ENCODE measurements around the gene PCLO. TPM values are rescaled to one million over a fixed set of nuclear protein-coding genes. Genes with fewer than 3 reads are reported as not detected.
"Not testable (repeated sequence)": the region's sequence is repeated elsewhere in the genome, so short reads cannot be mapped to it uniquely, and the experiment has no call there.

PCLO gene
- total RNA-seq, 2 donors from 2014 or later: 0.78 to 0.95 TPM

- ATAC-seq (ENCODE audit: insufficient number of reproducible peaks, low FRiP score, low read depth): no peak
These were observed 449.2 kb downstream of the PCLO start for GRCh38 chr7:82713506-82713905.

GRCh38 chr7:82706344-82706743, 456.3 kb downstream of the PCLO start:
- not testable (repeated sequence) for ATAC-seq (ENCODE audit: insufficient number of reproducible peaks, low FRiP score, low read depth)

More at GRCh38 chr7:82713506-82713905, 449.2 kb downstream of the PCLO start:
- no peaks in the 10 kb centered on the region for H3K27me3 ChIP-seq (replicated peaks; ENCODE audit: insufficient read depth)
- no peaks in the 10 kb centered on the region for H3K4me1 ChIP-seq (ENCODE audit: control insufficient read depth in 1 of 2, low read depth in 2 of 2)
- no peaks in the 10 kb centered on the region for H3K36me3 ChIP-seq
- no peak overlapping the region for H3K27ac ChIP-seq
- no peak overlapping the region for H3K4me3 ChIP-seq
- H3K9me3 ChIP-seq: no peaks in the 10 kb centered on the region
- TF ChIP-seq, protein P1, sequence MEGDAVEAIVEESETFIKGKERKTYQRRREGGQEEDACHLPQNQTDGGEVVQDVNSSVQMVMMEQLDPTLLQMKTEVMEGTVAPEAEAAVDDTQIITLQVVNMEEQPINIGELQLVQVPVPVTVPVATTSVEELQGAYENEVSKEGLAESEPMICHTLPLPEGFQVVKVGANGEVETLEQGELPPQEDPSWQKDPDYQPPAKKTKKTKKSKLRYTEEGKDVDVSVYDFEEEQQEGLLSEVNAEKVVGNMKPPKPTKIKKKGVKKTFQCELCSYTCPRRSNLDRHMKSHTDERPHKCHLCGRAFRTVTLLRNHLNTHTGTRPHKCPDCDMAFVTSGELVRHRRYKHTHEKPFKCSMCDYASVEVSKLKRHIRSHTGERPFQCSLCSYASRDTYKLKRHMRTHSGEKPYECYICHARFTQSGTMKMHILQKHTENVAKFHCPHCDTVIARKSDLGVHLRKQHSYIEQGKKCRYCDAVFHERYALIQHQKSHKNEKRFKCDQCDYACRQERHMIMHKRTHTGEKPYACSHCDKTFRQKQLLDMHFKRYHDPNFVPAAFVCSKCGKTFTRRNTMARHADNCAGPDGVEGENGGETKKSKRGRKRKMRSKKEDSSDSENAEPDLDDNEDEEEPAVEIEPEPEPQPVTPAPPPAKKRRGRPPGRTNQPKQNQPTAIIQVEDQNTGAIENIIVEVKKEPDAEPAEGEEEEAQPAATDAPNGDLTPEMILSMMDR (IDR thresholded peaks at IDR 0.05): no peak
- no peak for DNase-seq (ENCODE audit: low spot score)

DNA sequence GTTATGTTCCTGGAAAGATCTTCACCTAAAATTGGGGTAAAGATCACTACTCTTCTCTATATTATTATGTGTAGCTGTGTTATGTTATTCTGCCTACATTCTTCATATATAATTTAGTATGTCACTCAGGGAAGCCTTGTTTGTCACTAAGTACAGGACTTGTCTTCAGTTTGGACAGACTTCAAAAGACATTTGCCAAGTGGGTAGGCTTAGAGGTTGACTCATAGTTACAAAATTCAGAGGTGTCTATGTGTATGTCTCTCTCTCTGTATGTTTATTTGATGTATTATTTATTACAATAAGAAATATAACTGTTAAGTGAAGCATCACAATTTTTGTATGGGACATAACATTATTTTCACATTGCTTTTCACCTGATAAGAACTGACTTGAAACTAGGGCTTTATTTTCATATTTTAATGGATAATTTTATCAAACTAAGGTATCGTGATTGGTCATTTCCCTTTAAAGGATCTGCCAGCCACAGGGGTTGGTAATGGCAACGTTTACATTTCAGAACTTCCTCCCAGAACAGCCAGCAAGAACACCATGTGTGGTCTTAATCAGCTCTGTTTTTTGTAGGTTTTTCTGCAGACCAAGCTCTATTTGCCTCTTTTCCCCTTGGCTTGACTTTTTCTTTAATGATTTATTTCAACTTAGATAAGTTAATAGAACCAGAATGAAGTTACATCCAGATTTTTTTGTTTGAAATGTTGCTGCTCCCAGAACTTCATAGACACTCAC, 457.0 kb downstream of the PCLO start:
- Histone ChIP-seq H3K36me3 (no peaks in the 10 kb centered on the region), H3K4me1 (ENCODE audit: control insufficient read depth in 1 of 2, low read depth in 2 of 2) (no peaks in the 10 kb centered on the region), H3K27ac (no peak overlapping the region), H3K4me3 (no peak overlapping the region), H3K9me3 (no peaks in the 10 kb centered on the region), H3K27me3 (replicated peaks; ENCODE audit: insufficient read depth) (no peaks in the 10 kb centered on the region)
- TF ChIP-seq, protein P1 (IDR thresholded peaks at IDR 0.05): no peak
- no peak for DNase-seq (ENCODE audit: low spot score)
- ATAC-seq (ENCODE audit: insufficient number of reproducible peaks, low FRiP score, low read depth): no peak

More at GRCh38 chr7:82706344-82706743, 456.3 kb downstream of the PCLO start:
- not testable (repeated sequence) for H3K27ac ChIP-seq; H3K4me1 ChIP-seq (ENCODE audit: control insufficient read depth in 1 of 2, low read depth in 2 of 2); H3K9me3 ChIP-seq; DNase-seq (ENCODE audit: low spot score); H3K36me3 ChIP-seq; H3K27me3 ChIP-seq (replicated peaks; ENCODE audit: insufficient read depth); H3K4me3 ChIP-seq

DNA sequence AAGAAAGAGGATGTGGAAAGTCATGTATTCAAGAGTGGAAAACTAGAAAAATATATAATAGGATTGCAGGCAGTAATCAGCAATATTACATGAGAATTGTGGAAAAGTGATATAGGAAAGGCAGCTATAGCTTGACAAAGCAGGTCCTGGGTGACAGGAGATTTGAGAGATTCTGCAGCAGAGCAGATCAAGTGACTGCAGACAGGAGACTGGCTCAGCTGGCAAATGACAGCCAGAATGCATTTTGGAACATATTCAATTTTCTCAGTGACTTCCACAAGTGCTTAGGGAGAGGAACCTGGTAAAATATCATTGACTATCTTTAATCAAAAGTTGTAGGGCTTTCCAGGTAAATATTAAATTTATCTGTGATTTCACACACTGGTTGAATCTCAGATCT, 458.6 kb downstream of the PCLO start:
- Histone ChIP-seq H3K9me3 (no peaks in the 10 kb centered on the region), H3K36me3 (no peaks in the 10 kb centered on the region), H3K27me3 (replicated peaks; ENCODE audit: insufficient read depth) (no peaks in the 10 kb centered on the region), H3K4me1 (ENCODE audit: control insufficient read depth in 1 of 2, low read depth in 2 of 2) (no peaks in the 10 kb centered on the region), H3K4me3 (no peak overlapping the region), H3K27ac (no peak overlapping the region)
- DNase-seq (ENCODE audit: low spot score) (no peak), ATAC-seq (ENCODE audit: insufficient number of reproducible peaks, low FRiP score, low read depth) (no peak)
- TF ChIP-seq, protein P1 (IDR thresholded peaks at IDR 0.05): no peak

All from thoracic aorta (tissue), 2 donors.